Measurements from ENCODE around the gene ANXA11.

The ANXA11 gene

GRCh38 chr10:80168162-80168511 is 37.2 kb downstream of the ANXA11 start:
- no peak for TF ChIP-seq ZBTB7A (IDR thresholded peaks at IDR 0.05; ENCODE audit: low read depth)
- TF ChIP-seq CEBPB (IDR thresholded peaks at IDR 0.05): no peak
- TF ChIP-seq MAX (IDR thresholded peaks at IDR 0.05): no peak
- no peak for TF ChIP-seq TCF12 (IDR thresholded peaks at IDR 0.05; ENCODE audit: low read depth)
- TF ChIP-seq RAD21 (IDR thresholded peaks at IDR 0.05; ENCODE audit: low read depth): no peak
- TF ChIP-seq CREB1 (IDR thresholded peaks at IDR 0.05; ENCODE audit: low read depth): no peak
- no peak for TF ChIP-seq REST (IDR thresholded peaks at IDR 0.05; ENCODE audit: low read depth)
- TF ChIP-seq FOXM1 (IDR thresholded peaks at IDR 0.05; ENCODE audit: borderline replicate concordance, low read depth): no peak
- no peak for TF ChIP-seq NFIC (IDR thresholded peaks at IDR 0.05)
- TF ChIP-seq YY1 (IDR thresholded peaks at IDR 0.05; ENCODE audit: low read depth): no peak

GRCh38 chr10:80167471-80168161 is 37.7 kb downstream of the ANXA11 start:
- TF ChIP-seq TEAD4 (IDR thresholded peaks at IDR 0.05) (no peak), MAX (IDR thresholded peaks at IDR 0.05) (no peak), RAD21 (IDR thresholded peaks at IDR 0.05; ENCODE audit: low read depth) (no peak), USF1 (IDR thresholded peaks at IDR 0.05) (no peak), CREB1 (IDR thresholded peaks at IDR 0.05; ENCODE audit: low read depth) (no peak), ZBTB7A (IDR thresholded peaks at IDR 0.05; ENCODE audit: low read depth) (no peak), TAF1 (IDR thresholded peaks at IDR 0.05; ENCODE audit: low read depth) (no peak), EP300 (IDR thresholded peaks at IDR 0.05; ENCODE audit: borderline replicate concordance) (no peak), TCF12 (IDR thresholded peaks at IDR 0.05; ENCODE audit: low read depth) (no peak), CEBPB (IDR thresholded peaks at IDR 0.05) (no peak), REST (IDR thresholded peaks at IDR 0.05; ENCODE audit: low read depth) (no peak), FOXM1 (IDR thresholded peaks at IDR 0.05; ENCODE audit: borderline replicate concordance, low read depth) (no peak), NFIC (IDR thresholded peaks at IDR 0.05) (no peak), EGR1 (IDR thresholded peaks at IDR 0.05) (no peak), YY1 (IDR thresholded peaks at IDR 0.05; ENCODE audit: low read depth) (no peak)

GRCh38 chr10:80166581-80167470 is 38.5 kb downstream of the ANXA11 start:
- no peak for TF ChIP-seq RAD21 (IDR thresholded peaks at IDR 0.05; ENCODE audit: low read depth)
- TF ChIP-seq TAF1 (IDR thresholded peaks at IDR 0.05; ENCODE audit: low read depth): no peak
- no peak for TF ChIP-seq CREB1 (IDR thresholded peaks at IDR 0.05; ENCODE audit: low read depth)
- no peak for TF ChIP-seq NFIC (IDR thresholded peaks at IDR 0.05)
- no peak for TF ChIP-seq MAX (IDR thresholded peaks at IDR 0.05)
- TF ChIP-seq YY1 (IDR thresholded peaks at IDR 0.05; ENCODE audit: low read depth): no peak
- no peak for TF ChIP-seq CEBPB (IDR thresholded peaks at IDR 0.05)
- no peak for TF ChIP-seq EGR1 (IDR thresholded peaks at IDR 0.05)
- TF ChIP-seq FOXM1 (IDR thresholded peaks at IDR 0.05; ENCODE audit: borderline replicate concordance, low read depth): no peak
- TF ChIP-seq EP300 (IDR thresholded peaks at IDR 0.05; ENCODE audit: borderline replicate concordance): no peak
- TF ChIP-seq REST (IDR thresholded peaks at IDR 0.05; ENCODE audit: low read depth): no peak
- TF ChIP-seq USF1 (IDR thresholded peaks at IDR 0.05): no peak
- TF ChIP-seq TEAD4 (IDR thresholded peaks at IDR 0.05): no peak
- no peak for TF ChIP-seq TCF12 (IDR thresholded peaks at IDR 0.05; ENCODE audit: low read depth)
- TF ChIP-seq ZBTB7A (IDR thresholded peaks at IDR 0.05; ENCODE audit: low read depth): no peak

Data from Ishikawa (cell line).